Measurements from ENCODE around the gene OTULIN.

Gene OTULIN

DNA sequence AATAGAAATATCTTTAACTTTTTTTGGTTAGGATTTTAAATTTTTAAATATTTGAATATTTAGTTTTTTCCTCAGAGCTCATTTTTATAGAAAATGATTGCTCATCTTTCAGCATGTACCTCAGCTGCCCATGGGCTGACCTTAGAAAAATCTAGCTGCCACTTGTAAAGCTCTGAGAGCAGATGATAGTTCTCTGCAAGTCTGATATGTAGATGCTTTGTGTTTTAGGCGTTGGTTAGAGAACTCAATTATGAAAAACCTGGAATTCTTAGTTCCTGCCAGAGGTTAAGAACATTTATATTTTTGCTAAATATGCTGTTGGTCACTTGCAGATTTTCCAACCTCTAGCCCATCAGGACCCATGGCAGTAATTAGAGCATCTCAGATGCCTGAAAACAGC lies 15.1 kb downstream of the OTULIN start:
- H3K4me3 ChIP-seq (ENCODE audit: low read depth in 1 of 2, low read length in 2 of 2): no peak overlapping the region
- H3K27ac ChIP-seq (ENCODE audit: low read length): no peak overlapping the region
- H3K4me2 ChIP-seq (ENCODE audit: insufficient read depth, low read length): no peak overlapping the region
- peaks cover 41% of the 10 kb centered on the region for H4K20me1 ChIP-seq (ENCODE audit: insufficient read depth, low read length)
- no peak overlapping the region for H2AFZ ChIP-seq (ENCODE audit: low read depth, low read length)
- DNase-seq: no peak
- H3K4me1 ChIP-seq (ENCODE audit: insufficient read depth, low read length): peaks cover 10% of the 10 kb centered on the region
- H3K9ac ChIP-seq (ENCODE audit: low read depth, low read length): no peak overlapping the region
- no peak for ATAC-seq (ENCODE audit: insufficient read depth, low read depth)
- H3K27me3 ChIP-seq (ENCODE audit: insufficient read depth, low read length, poor library complexity): no peaks in the 10 kb centered on the region
- H3K79me2 ChIP-seq (ENCODE audit: insufficient read depth, low read length): peaks cover 52% of the 10 kb centered on the region
- H3K9me3 ChIP-seq (ENCODE audit: insufficient read depth, low read length, severe bottlenecking): no peaks in the 10 kb centered on the region
- H3K36me3 ChIP-seq (ENCODE audit: insufficient read depth, low read length): peaks cover 80% of the 10 kb centered on the region
- TF ChIP-seq EZH2 (IDR thresholded peaks at IDR 0.05; ENCODE audit: borderline replicate concordance, low read depth, low read length, severe bottlenecking): no peak
- TF ChIP-seq, protein P1, sequence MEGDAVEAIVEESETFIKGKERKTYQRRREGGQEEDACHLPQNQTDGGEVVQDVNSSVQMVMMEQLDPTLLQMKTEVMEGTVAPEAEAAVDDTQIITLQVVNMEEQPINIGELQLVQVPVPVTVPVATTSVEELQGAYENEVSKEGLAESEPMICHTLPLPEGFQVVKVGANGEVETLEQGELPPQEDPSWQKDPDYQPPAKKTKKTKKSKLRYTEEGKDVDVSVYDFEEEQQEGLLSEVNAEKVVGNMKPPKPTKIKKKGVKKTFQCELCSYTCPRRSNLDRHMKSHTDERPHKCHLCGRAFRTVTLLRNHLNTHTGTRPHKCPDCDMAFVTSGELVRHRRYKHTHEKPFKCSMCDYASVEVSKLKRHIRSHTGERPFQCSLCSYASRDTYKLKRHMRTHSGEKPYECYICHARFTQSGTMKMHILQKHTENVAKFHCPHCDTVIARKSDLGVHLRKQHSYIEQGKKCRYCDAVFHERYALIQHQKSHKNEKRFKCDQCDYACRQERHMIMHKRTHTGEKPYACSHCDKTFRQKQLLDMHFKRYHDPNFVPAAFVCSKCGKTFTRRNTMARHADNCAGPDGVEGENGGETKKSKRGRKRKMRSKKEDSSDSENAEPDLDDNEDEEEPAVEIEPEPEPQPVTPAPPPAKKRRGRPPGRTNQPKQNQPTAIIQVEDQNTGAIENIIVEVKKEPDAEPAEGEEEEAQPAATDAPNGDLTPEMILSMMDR (IDR thresholded peaks at IDR 0.05; ENCODE audit: borderline replicate concordance, extremely low read depth, low read length, poor library complexity, severe bottlenecking): no peak

- H3K79me2 ChIP-seq (ENCODE audit: insufficient read depth, low read length): peaks cover 44% of the 10 kb centered on the region
- ATAC-seq (ENCODE audit: insufficient read depth, low read depth) (no peak), DNase-seq (no peak)
- no peak overlapping the region for H3K27ac ChIP-seq (ENCODE audit: low read length)
- TF ChIP-seq, protein P1 (IDR thresholded peaks at IDR 0.05; ENCODE audit: borderline replicate concordance, extremely low read depth, low read length, poor library complexity, severe bottlenecking): no peak
- no peak for TF ChIP-seq EZH2 (IDR thresholded peaks at IDR 0.05; ENCODE audit: borderline replicate concordance, low read depth, low read length, severe bottlenecking)
- H2AFZ ChIP-seq (ENCODE audit: low read depth, low read length): no peak overlapping the region
- no peak overlapping the region for H3K4me3 ChIP-seq (ENCODE audit: low read depth in 1 of 2, low read length in 2 of 2)
- H3K9ac ChIP-seq (ENCODE audit: low read depth, low read length): no peak overlapping the region
- no peak overlapping the region for H3K4me2 ChIP-seq (ENCODE audit: insufficient read depth, low read length)
- H3K4me1 ChIP-seq (ENCODE audit: insufficient read depth, low read length): peaks cover 1% of the 10 kb centered on the region; the same call in 1 of the 2 replicates
- no peaks in the 10 kb centered on the region for H3K27me3 ChIP-seq (ENCODE audit: insufficient read depth, low read length, poor library complexity)
- peaks cover 37% of the 10 kb centered on the region for H4K20me1 ChIP-seq (ENCODE audit: insufficient read depth, low read length)
- no peaks in the 10 kb centered on the region for H3K9me3 ChIP-seq (ENCODE audit: insufficient read depth, low read length, severe bottlenecking)
- peaks cover 89% of the 10 kb centered on the region for H3K36me3 ChIP-seq (ENCODE audit: insufficient read depth, low read length)
These were observed 16.8 kb downstream of the OTULIN start for GRCh38 chr5:14681236-14681752.

DNA sequence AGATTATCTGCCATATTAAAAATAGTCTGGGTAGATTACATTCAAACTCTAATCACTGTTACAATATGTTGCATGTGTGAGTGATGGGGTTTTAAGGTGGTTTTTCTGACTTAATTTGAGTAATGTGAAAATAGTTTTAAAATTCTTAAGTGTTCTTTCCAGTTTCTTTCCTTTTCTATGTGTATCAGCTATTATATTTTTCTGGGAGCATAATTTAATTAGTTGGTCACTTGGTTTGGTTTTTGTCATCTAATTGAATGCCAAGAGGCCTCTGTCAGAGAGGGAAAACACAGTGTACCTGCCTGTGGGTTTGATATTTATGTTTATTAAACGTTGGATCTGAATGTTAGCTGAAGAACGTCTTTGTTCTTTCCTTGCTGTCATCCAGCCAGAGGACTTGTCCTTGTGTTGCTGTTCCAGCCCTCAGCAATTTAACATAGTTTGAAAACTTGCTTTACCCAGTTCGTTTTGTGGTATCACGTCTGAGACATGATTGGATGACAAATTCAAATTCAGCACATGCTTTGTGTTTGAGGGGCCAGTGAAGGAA lies 19.5 kb downstream of the OTULIN start:
- H3K79me2 ChIP-seq (ENCODE audit: insufficient read depth, low read length): peaks cover 24% of the 10 kb centered on the region
- DNase-seq: no peak
- H3K27me3 ChIP-seq (ENCODE audit: insufficient read depth, low read length, poor library complexity): no peaks in the 10 kb centered on the region
- no peak overlapping the region for H3K27ac ChIP-seq (ENCODE audit: low read length)
- peaks cover 94% of the 10 kb centered on the region for H3K36me3 ChIP-seq (ENCODE audit: insufficient read depth, low read length)
- no peaks in the 10 kb centered on the region for H3K4me1 ChIP-seq (ENCODE audit: insufficient read depth, low read length)
- H4K20me1 ChIP-seq (ENCODE audit: insufficient read depth, low read length): peaks cover 26% of the 10 kb centered on the region
- H2AFZ ChIP-seq (ENCODE audit: low read depth, low read length): no peak overlapping the region
- no peak for ATAC-seq (ENCODE audit: insufficient read depth, low read depth)
- H3K4me3 ChIP-seq (ENCODE audit: low read depth in 1 of 2, low read length in 2 of 2): no peak overlapping the region
- H3K9me3 ChIP-seq (ENCODE audit: insufficient read depth, low read length, severe bottlenecking): no peaks in the 10 kb centered on the region
- no peak overlapping the region for H3K9ac ChIP-seq (ENCODE audit: low read depth, low read length)
- H3K4me2 ChIP-seq (ENCODE audit: insufficient read depth, low read length): no peak overlapping the region
- TF ChIP-seq, protein P1 (IDR thresholded peaks at IDR 0.05; ENCODE audit: borderline replicate concordance, extremely low read depth, low read length, poor library complexity, severe bottlenecking): no peak
- no peak for TF ChIP-seq EZH2 (IDR thresholded peaks at IDR 0.05; ENCODE audit: borderline replicate concordance, low read depth, low read length, severe bottlenecking)

Measured in DND-41 (cell line).